Measurements from ENCODE around the gene FAM81A.

Gene FAM81A

DNA sequence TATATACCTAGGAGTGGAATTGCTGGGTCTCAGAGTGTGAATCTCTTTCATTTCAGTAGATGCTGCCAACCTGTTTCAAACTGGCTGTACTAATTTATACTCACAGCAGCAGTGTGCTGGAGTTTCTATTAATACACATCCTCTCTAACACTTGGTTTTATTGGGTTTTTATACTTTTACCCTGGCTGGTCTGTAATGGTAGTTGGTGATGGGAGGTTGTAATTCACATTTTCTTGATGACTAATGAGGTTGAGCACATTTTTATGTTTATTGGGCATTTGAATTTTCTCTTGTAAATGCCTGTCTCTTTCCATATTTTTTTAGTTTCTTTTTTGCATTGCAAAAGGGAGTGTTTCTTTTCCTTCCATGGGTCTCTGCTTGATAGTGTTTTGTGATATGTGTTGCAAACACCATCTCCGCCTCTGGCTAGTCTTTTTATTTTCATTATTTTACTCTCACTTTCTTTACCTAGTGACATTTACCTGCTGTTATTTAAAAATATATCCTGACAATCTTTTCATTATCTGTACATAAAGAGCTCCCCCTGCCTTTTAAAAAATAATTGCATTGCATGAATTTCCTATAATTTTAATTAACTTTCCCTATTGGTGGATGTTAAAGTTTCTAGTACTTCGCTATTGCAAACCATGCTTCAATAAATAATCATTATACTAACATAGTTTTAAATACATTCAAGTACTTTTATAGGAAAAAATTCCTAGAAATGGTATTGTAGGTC, 124.6 kb downstream of the FAM81A start:
- no peak overlapping the region for H3K4me3 ChIP-seq (ENCODE audit: low read length)
- no peak for DNase-seq (ENCODE audit: low read depth)
- TF ChIP-seq, protein P1, sequence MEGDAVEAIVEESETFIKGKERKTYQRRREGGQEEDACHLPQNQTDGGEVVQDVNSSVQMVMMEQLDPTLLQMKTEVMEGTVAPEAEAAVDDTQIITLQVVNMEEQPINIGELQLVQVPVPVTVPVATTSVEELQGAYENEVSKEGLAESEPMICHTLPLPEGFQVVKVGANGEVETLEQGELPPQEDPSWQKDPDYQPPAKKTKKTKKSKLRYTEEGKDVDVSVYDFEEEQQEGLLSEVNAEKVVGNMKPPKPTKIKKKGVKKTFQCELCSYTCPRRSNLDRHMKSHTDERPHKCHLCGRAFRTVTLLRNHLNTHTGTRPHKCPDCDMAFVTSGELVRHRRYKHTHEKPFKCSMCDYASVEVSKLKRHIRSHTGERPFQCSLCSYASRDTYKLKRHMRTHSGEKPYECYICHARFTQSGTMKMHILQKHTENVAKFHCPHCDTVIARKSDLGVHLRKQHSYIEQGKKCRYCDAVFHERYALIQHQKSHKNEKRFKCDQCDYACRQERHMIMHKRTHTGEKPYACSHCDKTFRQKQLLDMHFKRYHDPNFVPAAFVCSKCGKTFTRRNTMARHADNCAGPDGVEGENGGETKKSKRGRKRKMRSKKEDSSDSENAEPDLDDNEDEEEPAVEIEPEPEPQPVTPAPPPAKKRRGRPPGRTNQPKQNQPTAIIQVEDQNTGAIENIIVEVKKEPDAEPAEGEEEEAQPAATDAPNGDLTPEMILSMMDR (conservative IDR thresholded peaks at IDR 0.05; ENCODE audit: low read depth, low read length): peak; percentile 24

DNA sequence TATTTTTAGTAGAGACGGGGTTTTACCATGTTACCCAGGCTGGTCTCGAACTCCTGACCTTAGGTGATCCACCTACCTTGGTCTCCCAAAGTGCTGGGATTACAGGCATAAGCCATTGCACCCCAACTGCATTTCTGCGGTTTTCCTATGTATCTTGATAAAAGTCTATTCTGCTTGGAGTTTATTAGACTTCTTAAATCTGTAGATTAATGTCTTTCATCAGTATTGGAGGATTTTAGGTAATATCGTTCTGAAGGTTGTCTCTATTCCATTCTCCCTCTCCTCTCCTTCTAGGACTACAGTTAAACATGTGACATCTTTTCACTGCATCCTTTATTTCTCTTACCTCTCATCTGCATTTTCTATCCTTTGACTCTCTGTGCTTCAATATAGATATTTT, 127.3 kb downstream of the FAM81A start:
- no peak overlapping the region for H3K4me3 ChIP-seq (ENCODE audit: low read length)
- no peak for DNase-seq (ENCODE audit: low read depth)
- TF ChIP-seq, protein P1 (conservative IDR thresholded peaks at IDR 0.05; ENCODE audit: low read depth, low read length): no peak

DNA sequence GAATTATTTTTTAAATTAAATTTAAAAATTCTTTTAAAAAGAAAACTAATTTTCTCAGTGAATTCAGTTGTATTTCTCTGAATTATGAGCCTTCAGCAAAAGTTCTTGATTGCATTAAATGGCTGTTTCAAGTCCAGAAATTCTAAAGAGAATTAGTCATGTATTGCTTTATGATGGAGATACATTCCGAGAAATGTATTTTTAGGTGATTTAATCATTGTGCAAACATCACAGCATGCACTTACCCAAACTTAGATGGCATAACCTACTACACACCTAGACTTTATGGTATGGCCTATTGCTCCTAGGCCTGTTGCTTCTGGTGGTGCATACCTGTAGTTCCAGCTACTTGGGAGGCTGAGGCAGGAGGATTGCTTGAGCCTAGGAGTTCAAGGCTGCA, 129.3 kb downstream of the FAM81A start:
- TF ChIP-seq, protein P1 (conservative IDR thresholded peaks at IDR 0.05; ENCODE audit: low read depth, low read length): no peak
- DNase-seq (ENCODE audit: low read depth): no peak
- no peak overlapping the region for H3K4me3 ChIP-seq (ENCODE audit: low read length)

DNA sequence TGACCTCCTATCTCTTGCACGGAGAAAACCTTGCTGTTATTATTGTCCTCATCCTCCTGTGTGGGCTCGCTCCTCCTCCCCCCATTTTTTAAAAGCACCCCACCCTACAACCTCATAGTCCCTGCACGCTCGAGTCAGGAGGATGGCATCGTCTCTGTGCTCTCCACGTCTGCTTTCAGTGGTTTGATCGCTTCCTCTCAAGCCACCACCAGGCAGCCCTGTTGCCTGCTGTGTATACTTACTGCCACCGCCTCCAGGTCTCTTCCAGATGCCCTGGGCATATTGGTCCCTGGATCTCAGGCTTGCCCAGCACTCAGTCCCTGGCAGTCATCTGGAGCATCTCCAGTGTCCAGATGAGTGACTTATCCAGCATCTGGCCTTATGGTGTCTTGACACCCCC, 131.5 kb downstream of the FAM81A start:
- TF ChIP-seq, protein P1 (conservative IDR thresholded peaks at IDR 0.05; ENCODE audit: low read depth, low read length): no peak
- no peak for DNase-seq (ENCODE audit: low read depth)
- H3K4me3 ChIP-seq (ENCODE audit: low read length): no peak overlapping the region

DNA sequence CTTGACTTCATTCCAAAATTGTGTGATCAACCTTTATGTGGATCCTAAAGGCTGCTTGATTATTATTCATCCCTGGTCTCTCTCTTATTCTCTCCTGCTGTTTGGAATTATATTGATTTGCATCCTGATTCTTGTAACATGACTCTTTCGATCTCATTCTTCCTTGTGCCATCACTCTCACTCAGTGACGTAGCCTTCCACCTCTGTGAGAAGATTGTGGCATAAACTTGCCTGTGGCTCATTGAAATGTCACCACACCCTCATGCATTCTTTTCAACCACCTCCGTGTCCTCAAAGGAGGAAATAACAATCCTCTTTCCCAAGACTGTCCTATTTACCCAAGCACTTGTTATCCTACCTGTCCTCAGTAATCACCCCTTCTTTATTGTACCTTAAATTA, 132.3 kb downstream of the FAM81A start:
- no peak overlapping the region for H3K4me3 ChIP-seq (ENCODE audit: low read length)
- no peak for DNase-seq (ENCODE audit: low read depth)
- TF ChIP-seq, protein P1 (conservative IDR thresholded peaks at IDR 0.05; ENCODE audit: low read depth, low read length): no peak

DNA sequence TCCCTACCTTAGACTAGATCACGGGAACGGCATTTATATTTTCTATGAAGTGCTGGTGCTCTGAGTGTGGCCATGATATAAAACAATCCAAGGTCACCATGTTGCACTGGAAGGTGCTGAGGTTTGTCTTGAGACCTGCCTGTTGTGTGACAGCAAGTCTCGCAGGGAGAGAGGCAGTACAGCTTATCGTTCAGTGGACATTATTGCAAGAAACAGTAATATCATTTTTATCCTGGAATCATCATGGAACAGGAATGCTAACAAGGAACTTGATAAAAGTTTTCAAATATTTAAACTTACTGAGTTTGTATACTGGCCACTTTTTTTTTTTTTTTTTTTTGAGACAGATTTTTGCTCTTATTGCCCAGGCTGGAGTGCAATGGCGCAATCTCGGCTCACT, 133.6 kb downstream of the FAM81A start:
- no peak overlapping the region for H3K4me3 ChIP-seq (ENCODE audit: low read length)
- TF ChIP-seq, protein P1 (conservative IDR thresholded peaks at IDR 0.05; ENCODE audit: low read depth, low read length): no peak
- no peak for DNase-seq (ENCODE audit: low read depth)

All from retinal pigment epithelial cell (primary cell).